DMS114 treated with DMSO at 0.1 percent for 48 hours (cell line): ENCODE data around the gene CASP8AP2.
"Not testable (repeated sequence)": the region's sequence is repeated elsewhere in the genome, so short reads cannot be mapped to it uniquely, and the experiment has no call there.

ENCODE experiments used
- DNase-seq: peaks from one replicate; lab custom pipeline; 2025; ENCODE audit not compliant: unreplicated experiment; lab: John Stamatoyannopoulos, UW

Gene CASP8AP2

GRCh38 chr6:89819336-89820130 lies 10.1 kb upstream of the CASP8AP2 start, which contains the start of gene MDN1:
Gene MDN1 (minus strand): TSS chr6:89819794. CDS start chr6:89819607, 187 bp downstream.
- DNase-seq, result peak; percentile 87

DNA sequence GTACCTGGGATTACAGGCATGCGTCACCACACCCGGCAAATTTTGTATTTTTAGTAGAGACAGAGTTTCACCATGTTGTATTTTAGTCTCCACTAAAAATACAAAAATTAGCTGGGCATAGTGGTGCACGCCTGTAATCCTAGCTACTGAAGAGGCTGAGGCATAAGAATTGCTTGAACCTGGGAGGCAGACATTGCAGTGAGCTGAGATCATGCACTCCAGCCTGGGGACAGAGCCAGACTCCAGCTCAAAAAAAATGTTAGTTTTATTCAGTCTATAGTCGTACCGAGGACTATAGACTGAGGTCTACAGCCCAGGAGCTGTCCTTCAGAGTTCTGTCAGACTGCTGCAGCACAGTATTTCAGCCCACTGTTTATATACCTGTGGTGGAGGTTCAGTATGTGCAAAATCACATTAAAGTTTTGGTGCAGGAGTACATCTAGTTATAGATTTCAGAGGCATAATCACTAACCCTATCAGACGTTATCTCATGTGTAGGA lies 3.6 kb upstream of the CASP8AP2 start:
- DNase-seq, result no peak

DNA sequence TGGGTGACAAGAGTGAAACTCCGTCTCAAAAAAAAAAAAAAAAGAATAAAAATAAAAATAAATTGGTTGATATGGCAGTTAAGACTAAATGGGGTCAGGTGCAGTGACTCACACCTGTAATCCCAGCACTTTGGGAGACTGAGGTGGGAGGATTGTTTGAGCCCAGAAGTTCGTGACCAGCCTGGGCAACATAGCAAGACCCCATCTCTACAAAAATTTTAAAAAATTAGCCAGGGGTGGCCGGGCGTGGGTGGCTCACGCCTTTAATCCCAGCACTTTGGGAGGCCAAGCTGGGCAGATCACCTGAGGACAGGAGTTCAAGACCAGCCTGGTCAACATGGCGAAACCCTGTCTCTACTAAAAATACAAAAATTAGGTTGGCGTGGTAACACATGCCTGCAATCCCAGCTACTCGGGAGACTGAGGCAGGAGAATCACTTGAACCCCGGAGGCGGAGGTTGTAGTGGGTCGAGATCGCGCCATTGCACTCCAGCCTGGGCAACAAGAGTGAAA lies 1.1 kb upstream of the CASP8AP2 start:
- DNase-seq, result not testable (repeated sequence)

GRCh38 chr6:89828988-89829471 lies 650 bp upstream of the CASP8AP2 start:
- no peak for DNase-seq

GRCh38 chr6:89830170-89830809 lies 610 bp downstream of the CASP8AP2 start:
- no peak for DNase-seq

GRCh38 chr6:89834884-89835792 lies 5.5 kb downstream of the CASP8AP2 start:
- no peak for DNase-seq

GRCh38 chr6:89836639-89837222 lies 7.1 kb downstream of the CASP8AP2 start:
- no peak for DNase-seq

DNA sequence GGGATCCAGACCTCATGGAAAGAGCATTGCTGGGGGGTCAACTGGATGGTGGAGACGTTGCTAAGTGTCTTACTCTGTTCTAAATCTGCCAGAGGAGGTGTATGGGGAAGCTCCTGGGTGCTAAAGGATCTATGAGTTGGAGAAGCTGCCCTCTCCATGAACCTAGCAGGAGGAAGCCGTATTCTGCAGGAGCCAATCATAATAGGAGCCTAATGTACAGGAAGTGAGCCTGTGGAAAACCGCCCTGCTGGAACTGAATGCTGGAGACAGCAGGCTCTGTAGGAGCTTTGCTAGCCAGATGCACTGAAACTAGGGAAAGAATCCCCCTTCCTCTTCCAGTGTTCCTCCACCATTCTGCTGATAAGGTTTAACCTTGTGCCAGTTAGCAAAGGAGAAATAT lies 10.9 kb downstream of the CASP8AP2 start:
- no peak for DNase-seq

DNA sequence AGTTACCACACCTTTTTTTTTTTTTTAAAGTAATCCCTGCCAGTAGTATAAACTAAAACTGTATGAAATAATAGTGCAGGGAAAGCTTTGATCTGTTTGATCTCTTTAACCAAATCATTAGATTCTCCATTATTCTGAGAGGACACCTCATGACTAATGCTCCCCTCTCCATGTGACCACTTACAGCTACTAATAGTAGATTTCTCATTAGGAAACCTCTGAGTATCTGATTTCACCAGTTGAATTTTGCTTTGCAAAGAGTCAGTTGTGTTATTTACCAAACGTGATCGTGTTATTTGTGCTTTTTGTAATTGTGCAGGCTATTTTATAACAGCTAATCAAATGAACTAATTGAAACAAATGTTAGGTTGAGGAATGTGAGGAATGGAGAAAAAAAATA lies 12.5 kb downstream of the CASP8AP2 start:
- DNase-seq, result no peak

DNA sequence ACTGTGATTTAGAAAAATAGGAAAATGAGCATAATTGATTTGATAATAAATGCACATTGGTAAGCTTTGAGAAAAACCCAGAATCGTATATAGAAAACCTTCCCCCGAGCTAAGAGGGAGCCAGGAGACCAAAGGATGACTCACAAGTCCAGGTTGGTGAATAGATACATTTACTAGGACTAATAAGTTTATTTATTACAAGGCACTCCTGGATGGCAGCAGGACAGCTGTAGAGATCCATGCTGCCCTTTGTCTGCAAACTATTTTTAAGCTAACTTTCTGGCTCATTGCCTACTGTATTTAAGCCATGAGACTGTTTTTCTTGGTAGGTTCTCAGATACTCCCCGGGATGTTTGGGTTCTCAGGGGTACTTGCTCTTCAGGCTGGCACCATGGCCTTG lies 13.4 kb downstream of the CASP8AP2 start:
- no peak for DNase-seq

DNA sequence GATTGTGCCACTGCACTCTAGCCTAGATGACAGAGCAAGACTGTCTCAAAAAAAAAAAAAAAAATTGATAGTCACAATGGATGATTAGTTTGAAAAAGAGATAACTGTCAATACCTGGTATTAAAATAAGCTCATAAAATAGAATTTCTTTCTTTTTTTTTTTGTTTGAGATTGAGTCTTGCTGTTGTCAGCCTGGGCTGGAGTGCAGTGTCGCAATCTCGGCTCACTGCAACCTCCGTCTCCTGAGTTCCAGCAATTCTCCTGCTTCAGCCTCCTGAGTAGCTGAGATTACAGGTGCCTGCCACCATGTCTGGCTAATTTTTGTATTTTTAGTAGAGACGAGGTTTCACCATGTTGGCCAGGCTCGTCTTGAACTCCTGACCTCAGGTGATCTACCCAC lies 17.8 kb downstream of the CASP8AP2 start:
- not testable (repeated sequence) for DNase-seq

DNA sequence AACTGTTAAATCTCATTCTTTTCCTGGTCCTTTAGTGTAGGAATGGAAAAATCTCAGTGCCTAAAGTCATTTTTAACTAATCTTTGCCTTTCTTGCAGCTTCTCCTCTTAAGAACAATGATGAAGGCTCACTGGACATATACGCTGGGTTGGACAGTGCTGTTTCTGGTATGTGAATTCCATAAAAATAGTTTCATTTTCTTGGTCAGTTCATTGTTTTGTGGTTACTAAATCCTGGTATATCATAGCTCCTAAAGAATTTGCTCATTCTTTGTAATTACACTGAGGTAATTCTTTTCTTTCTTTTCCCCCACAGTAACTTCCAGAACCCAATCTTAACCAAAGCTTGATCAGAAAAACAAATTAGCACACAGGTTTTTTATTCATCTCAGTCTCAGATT lies 23.4 kb downstream of the CASP8AP2 start:
- no peak for DNase-seq

- no peak for DNase-seq
Observed at GRCh38 chr6:89858041-89858440, 28.4 kb downstream of the CASP8AP2 start.

- no peak for DNase-seq
Observed at GRCh38 chr6:89859744-89860143, 30.1 kb downstream of the CASP8AP2 start.

GRCh38 chr6:89862273-89862672 lies 32.6 kb downstream of the CASP8AP2 start:
- no peak for DNase-seq

- no peak for DNase-seq
Observed at GRCh38 chr6:89862698-89863097, 33.0 kb downstream of the CASP8AP2 start.

DNA sequence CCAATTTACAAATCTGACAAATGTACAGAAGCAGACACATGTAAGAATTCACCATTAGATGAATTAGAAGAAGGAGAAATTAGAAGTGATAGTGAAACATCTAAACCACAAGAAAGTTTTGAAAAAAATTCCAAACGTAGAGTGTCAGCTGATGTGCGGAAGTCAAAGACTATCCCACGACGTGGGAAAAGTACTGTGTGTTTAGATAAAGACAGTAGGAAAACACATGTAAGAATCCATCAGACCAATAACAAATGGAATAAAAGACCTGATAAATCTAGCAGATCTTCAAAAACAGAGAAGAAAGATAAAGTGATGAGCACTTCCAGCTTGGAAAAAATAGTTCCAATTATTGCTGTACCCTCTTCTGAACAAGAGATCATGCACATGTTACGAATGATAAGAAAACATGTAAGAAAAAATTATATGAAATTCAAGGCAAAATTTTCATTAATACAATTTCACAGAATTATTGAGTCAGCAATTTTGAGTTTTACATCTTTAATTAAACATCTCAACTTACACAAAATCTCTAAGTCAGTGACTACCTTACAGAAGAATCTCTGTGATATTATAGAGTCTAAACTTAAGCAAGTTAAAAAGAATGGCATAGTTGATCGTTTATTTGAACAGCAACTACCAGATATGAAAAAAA lies 36.5 kb downstream of the CASP8AP2 start:
- no peak for DNase-seq

GRCh38 chr6:89873721-89874120 lies 44.0 kb downstream of the CASP8AP2 start:
- no peak for DNase-seq

- DNase-seq, result no peak
Observed at GRCh38 chr6:89874438-89874837, 44.8 kb downstream of the CASP8AP2 start.
